GM12875 (cell line): ENCODE data around the gene RPL27.

Experiments used
- H3K4me3 ChIP-seq: one replicate; pipeline ENCODE4 v1.5.1; 2011; ENCODE audit warnings: low read depth, low read length, control low read depth
- TF ChIP-seq, protein P1 (sequence below): IDR thresholded peaks from 2 replicates; pipeline ENCODE4 v1.5.1; 2011; ENCODE audit warnings: low read depth, mild to moderate bottlenecking, control low read depth, inconsistent platforms, low read length, moderate library complexity, borderline replicate concordance; ENCODE audit not compliant: insufficient read depth

Gene RPL27

DNA sequence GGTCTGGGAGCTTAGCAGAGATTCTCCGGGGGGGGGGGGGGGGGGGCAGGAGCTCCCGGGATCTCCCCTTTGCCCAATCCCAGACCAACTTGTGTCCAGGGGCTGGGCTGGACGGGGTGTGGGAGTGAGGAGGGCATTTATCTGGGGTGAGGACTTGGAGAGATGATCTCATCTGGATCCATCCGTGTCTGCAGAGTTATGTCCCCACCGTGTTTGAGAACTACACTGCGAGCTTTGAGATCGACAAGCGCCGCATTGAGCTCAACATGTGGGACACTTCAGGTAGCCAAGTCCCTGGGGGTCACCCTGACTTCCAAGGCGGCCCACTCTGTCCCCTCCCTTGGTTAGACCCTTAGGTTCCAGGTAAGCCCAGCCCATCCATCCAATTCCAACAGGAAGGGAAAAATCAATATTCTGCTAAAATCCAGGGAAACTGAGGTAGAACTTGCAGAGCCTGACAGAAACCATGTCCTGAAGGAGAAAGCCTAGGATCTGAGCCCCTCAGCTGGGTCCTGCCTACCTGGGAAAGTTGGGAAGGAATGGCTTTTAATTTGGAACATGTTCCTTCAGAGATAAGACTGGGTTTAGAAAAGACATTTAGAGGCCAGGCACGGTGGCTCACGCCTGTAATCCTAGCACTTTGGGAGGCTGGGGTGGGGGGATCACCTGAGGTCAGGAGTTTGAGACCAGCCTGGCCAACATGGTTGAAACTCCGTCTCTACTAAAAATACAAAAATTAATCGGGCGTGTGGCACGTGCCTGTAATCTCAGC, 27.7 kb downstream of the RPL27 start:
- TF ChIP-seq, protein P1, sequence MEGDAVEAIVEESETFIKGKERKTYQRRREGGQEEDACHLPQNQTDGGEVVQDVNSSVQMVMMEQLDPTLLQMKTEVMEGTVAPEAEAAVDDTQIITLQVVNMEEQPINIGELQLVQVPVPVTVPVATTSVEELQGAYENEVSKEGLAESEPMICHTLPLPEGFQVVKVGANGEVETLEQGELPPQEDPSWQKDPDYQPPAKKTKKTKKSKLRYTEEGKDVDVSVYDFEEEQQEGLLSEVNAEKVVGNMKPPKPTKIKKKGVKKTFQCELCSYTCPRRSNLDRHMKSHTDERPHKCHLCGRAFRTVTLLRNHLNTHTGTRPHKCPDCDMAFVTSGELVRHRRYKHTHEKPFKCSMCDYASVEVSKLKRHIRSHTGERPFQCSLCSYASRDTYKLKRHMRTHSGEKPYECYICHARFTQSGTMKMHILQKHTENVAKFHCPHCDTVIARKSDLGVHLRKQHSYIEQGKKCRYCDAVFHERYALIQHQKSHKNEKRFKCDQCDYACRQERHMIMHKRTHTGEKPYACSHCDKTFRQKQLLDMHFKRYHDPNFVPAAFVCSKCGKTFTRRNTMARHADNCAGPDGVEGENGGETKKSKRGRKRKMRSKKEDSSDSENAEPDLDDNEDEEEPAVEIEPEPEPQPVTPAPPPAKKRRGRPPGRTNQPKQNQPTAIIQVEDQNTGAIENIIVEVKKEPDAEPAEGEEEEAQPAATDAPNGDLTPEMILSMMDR = no peak
- no peak overlapping the region for H3K4me3 ChIP-seq

GRCh38 chr17:43026595-43026994, 28.4 kb downstream of the RPL27 start:
- no peak overlapping the region for H3K4me3 ChIP-seq
- TF ChIP-seq, protein P1 = no peak

GRCh38 chr17:43027091-43028032, 29.1 kb downstream of the RPL27 start:
- no peak overlapping the region for H3K4me3 ChIP-seq
- TF ChIP-seq, protein P1 = no peak

DNA sequence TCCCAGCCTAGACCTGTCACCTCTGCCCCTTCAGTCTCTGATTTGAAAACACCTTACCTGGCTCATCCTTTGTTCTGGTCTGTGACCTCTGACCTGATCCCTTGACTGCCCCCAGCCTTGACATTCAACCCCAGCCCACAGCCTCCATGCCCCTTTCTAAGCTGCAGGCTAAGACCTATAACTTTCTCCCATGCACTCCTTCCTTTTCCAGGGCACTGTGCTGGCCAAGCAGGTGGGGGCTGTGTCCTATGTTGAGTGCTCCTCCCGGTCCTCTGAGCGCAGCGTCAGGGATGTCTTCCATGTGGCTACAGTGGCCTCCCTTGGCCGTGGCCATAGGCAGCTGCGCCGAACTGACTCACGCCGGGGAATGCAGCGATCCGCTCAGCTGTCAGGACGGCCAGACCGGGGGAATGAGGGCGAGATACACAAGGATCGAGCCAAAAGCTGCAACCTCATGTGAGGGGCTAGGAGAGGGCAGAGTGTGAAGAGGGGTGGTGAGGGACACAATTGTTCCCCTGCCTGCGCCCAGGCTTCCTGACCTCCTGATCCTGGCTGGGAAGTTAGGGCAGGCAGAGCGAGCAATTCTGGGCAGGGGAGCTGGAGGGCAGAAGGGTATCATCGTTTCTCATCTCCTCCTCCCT, 30.1 kb downstream of the RPL27 start:
- H3K4me3 ChIP-seq = no peak overlapping the region
- TF ChIP-seq, protein P1 = no peak

DNA sequence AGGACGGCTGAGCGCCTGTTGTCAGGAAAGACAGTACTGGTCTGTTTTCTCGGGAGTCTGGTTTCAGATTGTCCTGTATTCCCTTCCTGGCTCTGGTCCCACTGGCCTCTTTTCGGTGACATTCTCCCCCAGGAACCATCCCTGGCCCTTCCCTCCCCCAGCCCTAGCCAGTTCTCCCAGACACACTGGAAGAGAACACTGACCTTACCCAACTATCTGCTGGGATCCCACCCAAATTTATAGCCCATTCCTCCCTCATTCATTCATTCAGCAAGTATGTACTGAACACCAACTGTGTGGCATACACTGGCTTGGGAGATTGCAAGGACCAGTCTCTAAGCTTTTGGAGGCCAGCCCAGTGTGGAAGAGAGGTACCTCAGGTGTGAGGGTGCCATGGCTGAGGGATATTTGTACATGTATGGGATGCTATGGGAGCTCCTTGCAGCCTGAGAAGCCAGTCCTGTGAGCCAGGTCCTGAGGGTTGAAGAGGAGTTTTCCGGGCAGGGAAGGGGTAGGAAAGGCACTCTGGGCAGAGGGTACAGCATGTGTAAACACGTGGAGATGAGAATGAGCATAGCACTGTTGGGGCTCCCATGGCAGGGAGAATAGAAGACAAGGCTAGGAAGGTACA, 32.0 kb downstream of the RPL27 start:
- H3K4me3 ChIP-seq = no peak overlapping the region
- TF ChIP-seq, protein P1 = no peak

GRCh38 chr17:43031666-43032065, 33.4 kb downstream of the RPL27 start:
- no peak overlapping the region for H3K4me3 ChIP-seq
- TF ChIP-seq, protein P1 = no peak
